Measurements from ENCODE around the gene ADGRB3.

The ADGRB3 gene

DNA sequence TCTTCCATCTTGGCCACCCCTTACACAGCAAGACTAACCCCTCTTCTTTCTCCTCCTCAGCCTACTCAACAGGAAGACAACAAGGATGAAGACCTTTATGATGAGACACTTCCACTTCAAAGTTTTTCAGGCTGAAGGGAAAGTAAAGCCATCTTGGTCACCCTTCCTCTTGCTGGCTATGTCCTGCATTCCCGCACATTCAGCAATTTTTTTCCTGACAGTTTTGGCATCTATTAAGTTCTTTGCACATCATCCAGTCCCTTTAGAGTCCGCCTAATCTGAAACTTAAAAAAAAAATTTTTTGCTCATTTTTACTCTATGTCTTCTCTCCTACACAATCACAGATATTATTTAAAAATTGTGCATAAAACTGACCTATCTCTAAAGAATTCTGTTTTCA is 668.3 kb downstream of the ADGRB3 start:
- Histone ChIP-seq H4K91ac (ENCODE audit: low read depth, low read length, poor library complexity) (no peak overlapping the region), H3K79me1 (ENCODE audit: low read depth, low read length) (no peaks in the 10 kb centered on the region), H3K27me3 (ENCODE audit: control insufficient read depth in 3 of 3, insufficient read depth in 3 of 3, low read depth in 1 of 3, low read length in 3 of 3) (no peaks in the 10 kb centered on the region), H3K4me2 (ENCODE audit: insufficient read depth, low read length, poor library complexity, severe bottlenecking) (no peak overlapping the region), H3K9me3 (replicated peaks in 1 of 2; ENCODE audit: control insufficient read depth in 2 of 2, insufficient read depth in 1 of 2, low read depth in 1 of 2, low read length in 2 of 2) (no peaks in the 10 kb centered on the region), H3K4ac (ENCODE audit: low read length) (no peak overlapping the region), H3K27ac (replicated peaks; ENCODE audit: low read length) (no peak overlapping the region), H2BK120ac (ENCODE audit: low read depth, low read length) (no peak overlapping the region), H3K4me3 (ENCODE audit: low read length in 2 of 2) (no peak overlapping the region), H2AK5ac (ENCODE audit: low read depth, low read length) (no peak overlapping the region), H3K4me1 (ENCODE audit: control insufficient read depth in 2 of 2, insufficient read depth in 1 of 2, low read depth in 1 of 2, low read length in 2 of 2) (no peaks in the 10 kb centered on the region), H3K23ac (ENCODE audit: low read depth, low read length, poor library complexity) (no peak overlapping the region), H3K36me3 (replicated peaks in 1 of 2; ENCODE audit: control insufficient read depth in 2 of 2, insufficient read depth in 2 of 2, low read length in 2 of 2) (no peaks in the 10 kb centered on the region), H3K9ac (ENCODE audit: low read depth, low read length, poor library complexity) (no peak overlapping the region), H3K14ac (ENCODE audit: low read length) (no peak overlapping the region), H4K8ac (ENCODE audit: low read depth, low read length) (no peak overlapping the region), H3K18ac (ENCODE audit: low read length) (no peak overlapping the region), H2BK12ac (ENCODE audit: low read length) (no peak overlapping the region), H2BK15ac (ENCODE audit: low read length) (no peak overlapping the region), H2BK5ac (ENCODE audit: low read length) (no peak overlapping the region), H2AFZ (ENCODE audit: low read length) (no peak overlapping the region)
- no peak for DNase-seq (ENCODE audit: low spot score)
- no CpG with 5 or more reads among the region's 2 CpGs for WGBS, 2 donors (ENCODE audit: extremely low coverage in 2 of 2, insufficient read length in 2 of 2, insufficient replicate concordance in 1 of 2)

DNA sequence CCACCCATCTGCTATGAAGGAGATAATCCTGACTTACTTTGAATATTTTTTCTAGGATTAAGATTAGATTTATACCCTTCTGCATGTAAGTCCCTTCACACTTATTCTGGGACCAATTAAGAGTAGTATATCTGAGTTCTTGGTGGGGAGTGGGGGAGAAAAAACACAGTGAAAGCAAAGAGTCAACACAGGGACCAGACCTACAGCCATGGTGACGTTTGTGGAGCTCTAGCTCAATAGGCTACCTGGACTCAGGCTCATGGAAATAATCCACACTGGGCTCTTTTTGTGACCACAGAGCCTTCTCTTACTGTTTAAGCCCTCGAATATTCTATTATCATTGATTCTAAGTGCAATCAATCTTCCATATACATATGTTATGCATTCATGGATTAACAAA is 670.4 kb downstream of the ADGRB3 start:
- no peak overlapping the region for H4K8ac ChIP-seq (ENCODE audit: low read depth, low read length)
- no peak overlapping the region for H3K27ac ChIP-seq (replicated peaks; ENCODE audit: low read length)
- no peak overlapping the region for H3K18ac ChIP-seq (ENCODE audit: low read length)
- H3K79me1 ChIP-seq (ENCODE audit: low read depth, low read length): no peaks in the 10 kb centered on the region
- WGBS, 2 donors (ENCODE audit: extremely low coverage in 2 of 2, insufficient read length in 2 of 2, insufficient replicate concordance in 1 of 2): no CpG with 5 or more reads among the region's 2 CpGs
- H3K36me3 ChIP-seq (replicated peaks in 1 of 2; ENCODE audit: control insufficient read depth in 2 of 2, insufficient read depth in 2 of 2, low read length in 2 of 2): no peaks in the 10 kb centered on the region
- no peak overlapping the region for H2BK5ac ChIP-seq (ENCODE audit: low read length)
- no peak overlapping the region for H4K91ac ChIP-seq (ENCODE audit: low read depth, low read length, poor library complexity)
- H3K4ac ChIP-seq (ENCODE audit: low read length): no peak overlapping the region
- no peak overlapping the region for H3K4me2 ChIP-seq (ENCODE audit: insufficient read depth, low read length, poor library complexity, severe bottlenecking)
- H3K14ac ChIP-seq (ENCODE audit: low read length): no peak overlapping the region
- H3K9ac ChIP-seq (ENCODE audit: low read depth, low read length, poor library complexity): no peak overlapping the region
- no peaks in the 10 kb centered on the region for H3K9me3 ChIP-seq (replicated peaks in 1 of 2; ENCODE audit: control insufficient read depth in 2 of 2, insufficient read depth in 1 of 2, low read depth in 1 of 2, low read length in 2 of 2)
- no peak overlapping the region for H2AFZ ChIP-seq (ENCODE audit: low read length)
- H2AK5ac ChIP-seq (ENCODE audit: low read depth, low read length): no peak overlapping the region
- no peak overlapping the region for H3K23ac ChIP-seq (ENCODE audit: low read depth, low read length, poor library complexity)
- H2BK15ac ChIP-seq (ENCODE audit: low read length): no peak overlapping the region
- no peaks in the 10 kb centered on the region for H3K4me1 ChIP-seq (ENCODE audit: control insufficient read depth in 2 of 2, insufficient read depth in 1 of 2, low read depth in 1 of 2, low read length in 2 of 2)
- H3K4me3 ChIP-seq (ENCODE audit: low read length in 2 of 2): no peak overlapping the region
- H3K27me3 ChIP-seq (ENCODE audit: control insufficient read depth in 3 of 3, insufficient read depth in 3 of 3, low read depth in 1 of 3, low read length in 3 of 3): no peaks in the 10 kb centered on the region
- H2BK120ac ChIP-seq (ENCODE audit: low read depth, low read length): no peak overlapping the region
- H2BK12ac ChIP-seq (ENCODE audit: low read length): no peak overlapping the region
- DNase-seq (ENCODE audit: low spot score): no peak

DNA sequence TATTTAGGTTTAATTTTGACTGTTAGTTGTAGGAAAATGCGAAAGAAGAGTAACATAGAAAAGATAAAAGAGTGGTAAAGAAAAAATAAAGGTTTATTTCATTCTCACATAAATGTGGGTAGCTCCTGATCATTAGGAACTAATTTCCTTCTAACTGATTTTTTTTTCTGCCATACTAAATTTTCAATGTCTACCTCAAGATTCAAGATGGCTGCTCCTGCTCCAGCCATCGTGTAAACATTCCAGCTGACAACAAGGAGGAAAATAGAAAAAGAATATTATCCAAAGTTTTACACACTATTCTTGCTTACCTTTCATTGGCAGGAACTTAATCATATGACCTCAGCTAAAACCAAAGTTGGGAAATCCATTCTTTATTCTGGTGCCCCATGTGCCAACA is 673.5 kb downstream of the ADGRB3 start:
- Histone ChIP-seq H2BK120ac (ENCODE audit: low read depth, low read length) (no peak overlapping the region), H3K4me2 (ENCODE audit: insufficient read depth, low read length, poor library complexity, severe bottlenecking) (no peak overlapping the region), H3K18ac (ENCODE audit: low read length) (no peak overlapping the region), H2BK12ac (ENCODE audit: low read length) (no peak overlapping the region), H3K9me3 (replicated peaks in 1 of 2; ENCODE audit: control insufficient read depth in 2 of 2, insufficient read depth in 1 of 2, low read depth in 1 of 2, low read length in 2 of 2) (no peaks in the 10 kb centered on the region), H3K4me1 (ENCODE audit: control insufficient read depth in 2 of 2, insufficient read depth in 1 of 2, low read depth in 1 of 2, low read length in 2 of 2) (no peaks in the 10 kb centered on the region), H2BK15ac (ENCODE audit: low read length) (no peak overlapping the region), H3K14ac (ENCODE audit: low read length) (no peak overlapping the region), H3K27me3 (ENCODE audit: control insufficient read depth in 3 of 3, insufficient read depth in 3 of 3, low read depth in 1 of 3, low read length in 3 of 3) (no peaks in the 10 kb centered on the region), H3K4me3 (ENCODE audit: low read length in 2 of 2) (no peak overlapping the region), H3K9ac (ENCODE audit: low read depth, low read length, poor library complexity) (no peak overlapping the region), H3K4ac (ENCODE audit: low read length) (no peak overlapping the region), H3K23ac (ENCODE audit: low read depth, low read length, poor library complexity) (no peak overlapping the region), H4K91ac (ENCODE audit: low read depth, low read length, poor library complexity) (no peak overlapping the region), H3K79me1 (ENCODE audit: low read depth, low read length) (no peaks in the 10 kb centered on the region), H4K8ac (ENCODE audit: low read depth, low read length) (no peak overlapping the region), H3K36me3 (replicated peaks in 1 of 2; ENCODE audit: control insufficient read depth in 2 of 2, insufficient read depth in 2 of 2, low read length in 2 of 2) (no peaks in the 10 kb centered on the region), H2AK5ac (ENCODE audit: low read depth, low read length) (no peak overlapping the region), H2AFZ (ENCODE audit: low read length) (no peak overlapping the region), H2BK5ac (ENCODE audit: low read length) (no peak overlapping the region), H3K27ac (replicated peaks; ENCODE audit: low read length) (no peak overlapping the region)
- 100% methylated on average over 1 of the region's 2 CpGs; no CpG with 5 or more reads in 1 of the 2 donors for WGBS, 2 donors (ENCODE audit: extremely low coverage in 2 of 2, insufficient read length in 2 of 2, insufficient replicate concordance in 1 of 2)
- DNase-seq (ENCODE audit: low spot score): no peak

DNA sequence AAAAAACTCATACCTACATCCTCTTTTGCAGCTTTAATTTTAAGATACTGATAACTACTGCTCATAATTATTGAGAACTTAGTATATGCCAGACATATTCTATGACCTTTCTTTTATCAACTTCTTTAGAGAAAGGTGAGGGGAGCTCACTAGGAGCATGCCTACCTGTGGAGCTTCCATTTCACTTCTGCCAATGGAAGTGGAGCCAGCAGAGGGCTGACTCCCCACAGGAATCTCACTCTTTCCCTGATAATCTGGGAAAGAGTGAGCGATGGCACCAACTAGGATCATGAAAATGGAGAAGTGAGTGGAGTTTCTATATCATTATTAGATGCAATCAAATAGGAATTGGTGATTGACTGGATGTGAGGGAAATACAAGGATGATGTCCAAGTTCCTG is 676.8 kb downstream of the ADGRB3 start:
- Histone ChIP-seq H2BK5ac (ENCODE audit: low read length) (no peak overlapping the region), H2AK5ac (ENCODE audit: low read depth, low read length) (no peak overlapping the region), H2BK12ac (ENCODE audit: low read length) (no peak overlapping the region), H4K8ac (ENCODE audit: low read depth, low read length) (no peak overlapping the region), H3K18ac (ENCODE audit: low read length) (no peak overlapping the region), H3K23ac (ENCODE audit: low read depth, low read length, poor library complexity) (no peak overlapping the region), H4K91ac (ENCODE audit: low read depth, low read length, poor library complexity) (no peak overlapping the region), H3K36me3 (replicated peaks in 1 of 2; ENCODE audit: control insufficient read depth in 2 of 2, insufficient read depth in 2 of 2, low read length in 2 of 2) (no peaks in the 10 kb centered on the region), H2BK15ac (ENCODE audit: low read length) (no peak overlapping the region), H3K27me3 (ENCODE audit: control insufficient read depth in 3 of 3, insufficient read depth in 3 of 3, low read depth in 1 of 3, low read length in 3 of 3) (no peaks in the 10 kb centered on the region), H3K4ac (ENCODE audit: low read length) (no peak overlapping the region), H3K9ac (ENCODE audit: low read depth, low read length, poor library complexity) (no peak overlapping the region), H3K4me3 (ENCODE audit: low read length in 2 of 2) (no peak overlapping the region), H3K4me2 (ENCODE audit: insufficient read depth, low read length, poor library complexity, severe bottlenecking) (no peak overlapping the region), H3K14ac (ENCODE audit: low read length) (no peak overlapping the region), H2AFZ (ENCODE audit: low read length) (no peak overlapping the region), H3K4me1 (ENCODE audit: control insufficient read depth in 2 of 2, insufficient read depth in 1 of 2, low read depth in 1 of 2, low read length in 2 of 2) (no peaks in the 10 kb centered on the region), H3K79me1 (ENCODE audit: low read depth, low read length) (no peaks in the 10 kb centered on the region), H3K27ac (replicated peaks; ENCODE audit: low read length) (no peak overlapping the region), H2BK120ac (ENCODE audit: low read depth, low read length) (no peak overlapping the region), H3K9me3 (replicated peaks in 1 of 2; ENCODE audit: control insufficient read depth in 2 of 2, insufficient read depth in 1 of 2, low read depth in 1 of 2, low read length in 2 of 2) (no peaks in the 10 kb centered on the region)
- no peak for DNase-seq (ENCODE audit: low spot score)
- WGBS, 2 donors (ENCODE audit: extremely low coverage in 2 of 2, insufficient read length in 2 of 2, insufficient replicate concordance in 1 of 2): no CpG with 5 or more reads among the region's 1 CpG

All from neuronal stem cell (in vitro differentiated cells).